A549 (cell line): ENCODE measurements around the gene CHID1. TPM values are rescaled to one million over a fixed set of nuclear protein-coding genes. Genes with fewer than 3 reads are reported as not detected.

Experiments
- ATAC-seq, 2 experiments: fragments of 200-7000 bp in 1 of 2; fragments of >200 bp in 1 of 2; cut with Nextera tagmentation in 1 of 2; cut with Tn5 transposase in 1 of 2; 3 replicates each; pipeline versions ENCODE4 v1.8.0 to v1.9.1; 2018 to 2020; ENCODE audit warnings: mild to moderate bottlenecking in 1 of 2, moderate library complexity in 1 of 2
- CTCF ChIA-PET: fragments of 300-600 bp; sonication (Branson Sonifier 250); formaldehyde crosslinking; extraction: SDS; loops from one replicate; lab custom pipeline; 2021; ENCODE audit warnings: antibody characterized with exemption, inconsistent platforms; lab: Yijun Ruan, JAX
- POLR2A ChIA-PET: fragments of 350-600 bp; formaldehyde crosslinking; extraction: SDS; loops from one replicate; lab custom pipeline; 2021; ENCODE audit warnings: antibody characterized with exemption, inconsistent platforms; lab: Yijun Ruan, JAX
- DNase-seq, 2 experiments: peaks; one replicate each; pipeline versions ENCODE4 v3.0.0 to v3.0.0-alpha.2; 2011 to 2016; ENCODE audit warnings: low read depth in 1 of 2, low spot score in 1 of 2
- FAIRE-seq: peaks from 2 replicates; lab custom pipeline; 2011; peaks lifted over from hg19 to GRCh38; lab: Jason Lieb, UNC
- H3K27ac ChIP-seq, 2 experiments: fragments of >200 bp; sonication (Bioruptor Twin); formaldehyde crosslinking; 3 replicates each; pipeline ENCODE4 v1.5.1; 2016 to 2017
- H3K4me1 ChIP-seq: fragments of >200 bp; sonication (Bioruptor Twin); formaldehyde crosslinking; 3 replicates; pipeline ENCODE4 v1.6.1; 2016
- H3K4me2 ChIP-seq: fragments of >200 bp; sonication (Bioruptor Twin); formaldehyde crosslinking; 3 replicates; pipeline ENCODE4 v1.6.1; 2016
- H3K4me3 ChIP-seq: fragments of >200 bp; sonication (Bioruptor Twin); formaldehyde crosslinking; 3 replicates; pipeline ENCODE4 v1.5.1; 2016
- H3K9me3 ChIP-seq: fragments of >200 bp; sonication (Bioruptor Twin); formaldehyde crosslinking; 3 replicates; pipeline ENCODE4 v1.6.1; 2016
- CBX8 ChIP-seq: fragments of 200-600 bp; sonication (generic); IDR thresholded peaks from 2 replicates; pipeline ENCODE4 v1.6.1; 2016
- CEBPB ChIP-seq, 2 experiments: fragments of >200 bp in 1 of 2; sonication (Bioruptor Twin) in 1 of 2; formaldehyde crosslinking in 1 of 2; IDR thresholded peaks; 2 replicates each; pipeline ENCODE4 v1.6.1; 2012 to 2016
- CHD4 ChIP-seq: fragments of 200-600 bp; sonication (generic); IDR thresholded peaks from 2 replicates; pipeline ENCODE4 v1.6.1; 2016; ENCODE audit warnings: antibody characterized with exemption, mild to moderate bottlenecking, borderline replicate concordance
- EHF ChIP-seq: fragments of 250-450 bp; sonication (Bioruptor Pico); IDR thresholded peaks from 2 replicates; pipeline ENCODE4 v1.5.0; 2020; ENCODE audit warnings: mild to moderate bottlenecking
- EHMT2 ChIP-seq: fragments of 200-600 bp; sonication (generic); IDR thresholded peaks from 2 replicates; pipeline ENCODE4 v1.6.1; 2016; ENCODE audit warnings: antibody characterized with exemption, low read depth, mild to moderate bottlenecking, moderate library complexity
- EP300 ChIP-seq, 2 experiments: fragments of >200 bp; sonication (Bioruptor Twin); formaldehyde crosslinking; IDR thresholded peaks; 2 replicates in 1 of 2; 3 replicates in 1 of 2; pipeline ENCODE4 v1.6.1; 2016 to 2017
- HDAC2 ChIP-seq: fragments of 200-600 bp; sonication (generic); IDR thresholded peaks from 2 replicates; pipeline ENCODE4 v1.6.1; 2016
- HEYL ChIP-seq: fragments of 250-450 bp; sonication (Bioruptor Pico); IDR thresholded peaks from 2 replicates; pipeline ENCODE4 v1.8.0; 2021; ENCODE audit warnings: mild to moderate bottlenecking, moderate library complexity
- HOXB5 ChIP-seq: fragments of 250-450 bp; sonication (Bioruptor Pico); IDR thresholded peaks from 2 replicates; pipeline ENCODE4 v1.5.0; 2020; ENCODE audit warnings: mild to moderate bottlenecking, moderate library complexity
- PBX3 ChIP-seq: IDR thresholded peaks from 2 replicates; pipeline ENCODE4 v1.6.1; 2012
- RARB ChIP-seq: fragments of 250-450 bp; sonication (Bioruptor Pico); IDR thresholded peaks from 2 replicates; pipeline ENCODE4 v1.8.0; 2021; ENCODE audit warnings: mild to moderate bottlenecking, moderate library complexity
- RNF2 ChIP-seq: fragments of 200-600 bp; sonication (generic); IDR thresholded peaks from 2 replicates; pipeline ENCODE4 v1.6.1; 2016; ENCODE audit warnings: low read depth, mild to moderate bottlenecking, antibody characterized with exemption, moderate library complexity, borderline replicate concordance
- SMC3 ChIP-seq: fragments of >200 bp; sonication (Bioruptor Twin); formaldehyde crosslinking; IDR thresholded peaks from 3 replicates; pipeline ENCODE4 v1.6.1; 2018; ENCODE audit warnings: inconsistent platforms
- SREBF2 ChIP-seq: fragments of 450-650 bp; IDR thresholded peaks from 2 replicates; pipeline ENCODE4 v1.6.1; 2014; ENCODE audit warnings: mild to moderate bottlenecking, moderate library complexity
- TFCP2L1 ChIP-seq: fragments of 250-450 bp; sonication (Bioruptor Pico); IDR thresholded peaks from 2 replicates; pipeline ENCODE4 v1.5.0; 2021; ENCODE audit warnings: mild to moderate bottlenecking
- USF2 ChIP-seq: fragments of 450-650 bp; IDR thresholded peaks from 2 replicates; pipeline ENCODE4 v1.6.1; 2014; ENCODE audit warnings: antibody characterized with exemption
- ZFP36 ChIP-seq: fragments of 450-650 bp; IDR thresholded peaks from 2 replicates; pipeline ENCODE4 v1.6.1; 2014; ENCODE audit warnings: borderline replicate concordance; ENCODE audit not compliant: partially characterized antibody
- ZNF302 ChIP-seq: fragments of 250-450 bp; sonication (Bioruptor Pico); IDR thresholded peaks from 2 replicates; pipeline ENCODE4 v1.9.0; 2021; ENCODE audit warnings: inconsistent platforms, mild to moderate bottlenecking, moderate library complexity
- WGBS: methylation state at CpG from one replicate; pipeline ENCODE4 v1.1.6; 2017; ENCODE audit errors: missing lambda C conversion rate; 5-methylcytosine and 5-hydroxymethylcytosine counted together
- polyA plus RNA-seq, 4 experiments: library from polyadenylated mRNA; depleted of rRNA in 3 of 4; stranded (reverse); fragments of >200 nt; fragmentation: RNase III in 1 of 4; extraction: RNeasy Plus Mini Kit Qiagen cat#74134 plus additional on column Dnase treatment in 1 of 4; gene quantifications; 2 replicates in 3 of 4; 3 replicates in 1 of 4; pipeline ENCODE4 v1.2.3, GENCODE V29; 2011 to 2017

The CHID1 gene
- polyA plus RNA-seq, 2 of the 4 experiments (the other 2 are of a cell fraction): 53.8 to 70.6 TPM

- WGBS: 54% methylated on average over 5 of the region's 5 CpGs
- ChIA-PET POLR2A (no interaction called here), CTCF (interaction anchor here (2.1 to 3.4 kb wide), 2 partner anchors 11 to 137 kb away, joined by 7 to 18 read pairs; partner anchors contain the start of gene AP2A2)
- DNase-seq: no peak
- Histone ChIP-seq H3K9me3 (no peaks in the 10 kb centered on the region), H3K4me3 (no peak overlapping the region)
- FAIRE-seq: no peak
- no peak for ATAC-seq
- TF ChIP-seq HOXB5 (CRISPR knock-in tag): no peak
- no peak for TF ChIP-seq EP300 (IDR thresholded peaks at IDR 0.05)
- TF ChIP-seq SMC3: no peak
- no peak for TF ChIP-seq EHMT2
- TF ChIP-seq HDAC2: no peak
- TF ChIP-seq ZFP36: no peak
- no peak for TF ChIP-seq TFCP2L1 (CRISPR knock-in tag)
- TF ChIP-seq HEYL (CRISPR knock-in tag): no peak
- TF ChIP-seq RNF2: no peak
- TF ChIP-seq RARB (CRISPR knock-in tag): no peak
- TF ChIP-seq EHF (CRISPR knock-in tag): no peak
- no peak for TF ChIP-seq PBX3
- TF ChIP-seq, all 56 proteins: peak for 0
- Histone ChIP-seq H3K27ac (no peak overlapping the region), H3K4me2 (no peak overlapping the region), H3K4me1 (peaks cover 12% of the 10 kb centered on the region)
Measured at GRCh38 chr11:914204-914603, 3.6 kb upstream of the CHID1 start.

DNA sequence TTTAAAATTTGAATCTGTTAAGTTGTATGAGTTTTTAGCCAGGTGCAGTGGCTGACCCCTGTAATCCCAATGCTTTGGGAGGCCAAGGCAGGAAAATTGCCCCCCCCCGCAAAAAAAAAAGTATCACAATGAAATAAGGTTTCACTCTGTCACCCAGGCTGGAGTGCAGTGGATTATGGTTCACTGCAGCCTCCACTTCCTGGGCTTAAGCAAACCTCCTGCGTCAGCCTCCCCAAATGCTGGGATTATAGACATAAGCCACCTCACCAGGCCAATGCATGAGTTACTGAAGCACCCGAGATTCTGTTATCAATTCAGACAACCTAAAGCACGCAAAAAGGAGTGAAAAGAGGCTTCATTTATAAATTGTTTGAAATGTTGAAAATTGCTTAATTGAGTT, 2.4 kb upstream of the CHID1 start:
- DNase-seq (no peak), FAIRE-seq (no peak), ATAC-seq (no peak)
- Histone ChIP-seq H3K27ac (no peak overlapping the region), H3K4me3 (no peak overlapping the region), H3K4me2 (no peak overlapping the region), H3K9me3 (no peaks in the 10 kb centered on the region), H3K4me1 (peaks cover 14% of the 10 kb centered on the region)
- no peak for TF ChIP-seq CEBPB (IDR thresholded peaks at IDR 0.05)
- TF ChIP-seq USF2: no peak
- POLR2A ChIA-PET: no interaction called here
- 83% methylated on average over 4 of the region's 4 CpGs for WGBS
- CTCF ChIA-PET: interaction anchor here (1.1 to 1.7 kb wide), 2 partner anchors 39 to 138 kb away, joined by 3 to 6 read pairs; no protein-coding TSS in a partner anchor

DNA sequence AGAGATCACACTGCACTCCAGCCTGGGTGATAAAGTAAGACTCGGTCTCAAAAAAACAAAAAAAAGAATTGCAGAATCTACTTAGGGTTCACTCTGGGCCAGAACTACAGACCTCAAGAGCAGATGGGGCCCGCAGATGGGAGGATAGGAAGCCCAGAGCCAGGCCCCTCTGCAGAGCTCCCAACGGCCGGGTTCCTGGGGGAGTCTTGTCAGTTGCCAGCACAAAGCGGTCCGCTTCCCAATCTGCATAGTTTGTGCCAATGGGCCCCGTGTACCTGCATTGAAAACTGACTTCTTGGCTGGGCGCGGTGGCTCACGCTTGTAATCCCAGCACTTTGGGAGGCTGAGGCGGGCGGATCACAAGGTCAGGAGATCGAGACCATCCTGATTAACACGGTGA, 1.7 kb upstream of the CHID1 start:
- ChIA-PET CTCF (interaction anchor here (0.8 to 3.1 kb wide), 5 partner anchors 12 to 139 kb away, joined by 3 to 26 read pairs (median 6); partner anchors contain the start of gene AP2A2), POLR2A (interaction anchor here (1.0 kb wide), 1 partner anchor 9 kb away, joined by 4 read pairs; no protein-coding TSS in a partner anchor)
- peaks cover 14% of the 10 kb centered on the region for H3K4me1 ChIP-seq
- 95% methylated on average over 13 of the region's 14 CpGs for WGBS
- no peaks in the 10 kb centered on the region for H3K9me3 ChIP-seq
- TF ChIP-seq CHD4 (no peak), SREBF2 (no peak), EP300 (IDR thresholded peaks at IDR 0.05) (no peak), PBX3 (no peak), HEYL (CRISPR knock-in tag) (no peak), CBX8 (no peak), ZNF302 (CRISPR knock-in tag) (no peak), ZFP36 (no peak), HDAC2 (no peak)
- no peak overlapping the region for H3K4me2 ChIP-seq
- no peak overlapping the region for H3K27ac ChIP-seq
- ATAC-seq (no peak), FAIRE-seq (no peak), DNase-seq (no peak)
- no peak overlapping the region for H3K4me3 ChIP-seq
